NT2/D1 (cell line): Measurements from ENCODE around the gene NAXE.
"Not testable (repeated sequence)": the region's sequence is repeated elsewhere in the genome, so short reads cannot be mapped to it uniquely, and the experiment has no call there.

Experiments used
- DNase-seq: peaks from one replicate; pipeline ENCODE4 v3.0.0-alpha.2; 2011; ENCODE audit warnings: low read depth, low spot score
- H3K27me3 ChIP-seq: 2 replicates; pipeline ENCODE4 v1.6.0; 2011; ENCODE audit warnings: mild to moderate bottlenecking; ENCODE audit not compliant: insufficient read length, insufficient read depth
- H3K36me3 ChIP-seq: 2 replicates; pipeline ENCODE4 v1.6.1; 2011; ENCODE audit warnings: mild to moderate bottlenecking, low read length, mixed read lengths; ENCODE audit not compliant: insufficient read depth, insufficient read length
- H3K4me1 ChIP-seq: 2 replicates; pipeline ENCODE4 v1.5.1; 2011; ENCODE audit not compliant: insufficient read depth, insufficient read length
- H3K4me3 ChIP-seq: 2 replicates; pipeline ENCODE4 v1.5.1; 2011; ENCODE audit warnings: low read depth; ENCODE audit not compliant: insufficient read length
- H3K9ac ChIP-seq: 2 replicates; pipeline ENCODE4 v1.6.0; 2011; ENCODE audit warnings: low read depth; ENCODE audit not compliant: insufficient read length
- H3K9me3 ChIP-seq: 2 replicates; pipeline ENCODE4 v1.5.1; 2011; ENCODE audit warnings: mild to moderate bottlenecking, low read length; ENCODE audit not compliant: insufficient read depth
- SUZ12 ChIP-seq: IDR thresholded peaks from 2 replicates; pipeline ENCODE4 v1.6.1; 2011; ENCODE audit not compliant: insufficient read length, insufficient read depth; ENCODE audit errors: extremely low read depth
- YY1 ChIP-seq: IDR thresholded peaks from 2 replicates; pipeline ENCODE4 v1.6.1; 2011; ENCODE audit not compliant: insufficient read length, insufficient read depth
- ZNF274 ChIP-seq: IDR thresholded peaks from 2 replicates; pipeline ENCODE4 v1.6.1; 2011; ENCODE audit warnings: mild to moderate bottlenecking, low read depth, low read length

NAXE gene

GRCh38 chr1:156625436-156626078 is 34.0 kb downstream of the NAXE start:
- peaks cover 51% of the 10 kb centered on the region for H3K27me3 ChIP-seq
- TF ChIP-seq ZNF274: no peak
- TF ChIP-seq SUZ12: no peak
- TF ChIP-seq YY1: no peak
- H3K4me1 ChIP-seq: peaks cover 10% of the 10 kb centered on the region
- no peak for DNase-seq
- H3K9ac ChIP-seq: peak overlapping the region; percentile 86
- no peaks in the 10 kb centered on the region for H3K36me3 ChIP-seq
- peaks cover 10% of the 10 kb centered on the region; the same call in 1 of the 2 replicates for H3K9me3 ChIP-seq
- peak overlapping the region; percentile 63 for H3K4me3 ChIP-seq

GRCh38 chr1:156626079-156626438 is 34.5 kb downstream of the NAXE start:
- H3K4me3 ChIP-seq: no peak overlapping the region
- TF ChIP-seq SUZ12 (no peak), YY1 (no peak), ZNF274 (no peak)
- peaks cover 47% of the 10 kb centered on the region for H3K27me3 ChIP-seq

GRCh38 chr1:156627313-156627880 is 35.8 kb downstream of the NAXE start:
- no peak overlapping the region for H3K9ac ChIP-seq
- peaks cover 41% of the 10 kb centered on the region for H3K27me3 ChIP-seq
- peaks cover 10% of the 10 kb centered on the region; the same call in 1 of the 2 replicates for H3K9me3 ChIP-seq
- TF ChIP-seq SUZ12 (no peak), ZNF274 (no peak), YY1 (no peak)
- no peak for DNase-seq
- no peaks in the 10 kb centered on the region for H3K36me3 ChIP-seq
- peaks cover 14% of the 10 kb centered on the region for H3K4me1 ChIP-seq
- no peak overlapping the region for H3K4me3 ChIP-seq

More at GRCh38 chr1:156626079-156626438, 34.5 kb downstream of the NAXE start:
- DNase-seq: no peak
- Histone ChIP-seq H3K9ac (no peak overlapping the region), H3K4me1 (peaks cover 10% of the 10 kb centered on the region), H3K36me3 (no peaks in the 10 kb centered on the region), H3K9me3 (peaks cover 10% of the 10 kb centered on the region; the same call in 1 of the 2 replicates)

GRCh38 chr1:156629823-156630449 is 38.4 kb downstream of the NAXE start:
- H3K9ac ChIP-seq: no peak overlapping the region
- TF ChIP-seq ZNF274 (no peak), YY1 (no peak), SUZ12 (no peak)
- peaks cover 11% of the 10 kb centered on the region for H3K4me1 ChIP-seq
- no peak overlapping the region for H3K4me3 ChIP-seq
- H3K36me3 ChIP-seq: no peaks in the 10 kb centered on the region
- peaks cover 24% of the 10 kb centered on the region for H3K27me3 ChIP-seq
- DNase-seq: no peak
- H3K9me3 ChIP-seq: no peaks in the 10 kb centered on the region

- not testable (repeated sequence) for H3K9me3 ChIP-seq, DNase-seq, H3K4me3 ChIP-seq, H3K36me3 ChIP-seq, H3K9ac ChIP-seq, H3K4me1 ChIP-seq
- H3K27me3 ChIP-seq: peaks cover 17% of the 10 kb centered on the region
These were observed 39.6 kb downstream of the NAXE start for GRCh38 chr1:156631152-156631551.

- DNase-seq: no peak
These were observed 40.8 kb downstream of the NAXE start for GRCh38 chr1:156632355-156632754.

GRCh38 chr1:156638189-156638985 is 46.8 kb downstream of the NAXE start:
- H3K9me3 ChIP-seq: no peaks in the 10 kb centered on the region
- TF ChIP-seq SUZ12 (no peak), YY1 (no peak), ZNF274 (no peak)
- H3K27me3 ChIP-seq: peaks cover 51% of the 10 kb centered on the region
- no peaks in the 10 kb centered on the region for H3K36me3 ChIP-seq
- DNase-seq: no peak
- peaks cover 23% of the 10 kb centered on the region for H3K4me1 ChIP-seq
- no peak overlapping the region for H3K9ac ChIP-seq
- no peak overlapping the region for H3K4me3 ChIP-seq

More at GRCh38 chr1:156632355-156632754, 40.8 kb downstream of the NAXE start:
- Histone ChIP-seq H3K27me3 (peaks cover 13% of the 10 kb centered on the region), H3K36me3 (no peaks in the 10 kb centered on the region), H3K4me3 (no peak overlapping the region), H3K9me3 (no peaks in the 10 kb centered on the region), H3K4me1 (peaks cover 7% of the 10 kb centered on the region), H3K9ac (no peak overlapping the region)
- no peak for TF ChIP-seq ZNF274
- no peak for TF ChIP-seq YY1
- no peak for TF ChIP-seq SUZ12
